ENCODE measurements around the gene TCAF1.
"Not testable (repeated sequence)": the region's sequence is repeated elsewhere in the genome, so short reads cannot be mapped to it uniquely, and the experiment has no call there.

The TCAF1 gene

GRCh38 chr7:143855443-143855842, 46.5 kb downstream of the TCAF1 start:
- not testable (repeated sequence) for DNase-seq (ENCODE audit: low spot score); H2AK5ac ChIP-seq (ENCODE audit: low read depth, low read length); H3K4ac ChIP-seq (ENCODE audit: low read length); H3K36me3 ChIP-seq (replicated peaks in 1 of 2; ENCODE audit: control insufficient read depth in 2 of 2, insufficient read depth in 2 of 2, low read length in 2 of 2); H3K18ac ChIP-seq (ENCODE audit: low read length); H3K4me1 ChIP-seq (ENCODE audit: control insufficient read depth in 2 of 2, insufficient read depth in 1 of 2, low read depth in 1 of 2, low read length in 2 of 2); H4K8ac ChIP-seq (ENCODE audit: low read depth, low read length); H3K9me3 ChIP-seq (replicated peaks in 1 of 2; ENCODE audit: control insufficient read depth in 2 of 2, insufficient read depth in 1 of 2, low read depth in 1 of 2, low read length in 2 of 2); H3K4me3 ChIP-seq (ENCODE audit: low read length in 2 of 2); H3K14ac ChIP-seq (ENCODE audit: low read length); H2BK5ac ChIP-seq (ENCODE audit: low read length); H2AFZ ChIP-seq (ENCODE audit: low read length); H2BK15ac ChIP-seq (ENCODE audit: low read length); H3K23ac ChIP-seq (ENCODE audit: low read depth, low read length, poor library complexity); H3K27me3 ChIP-seq (ENCODE audit: control insufficient read depth in 3 of 3, insufficient read depth in 3 of 3, low read depth in 1 of 3, low read length in 3 of 3); H4K91ac ChIP-seq (ENCODE audit: low read depth, low read length, poor library complexity); H3K9ac ChIP-seq (ENCODE audit: low read depth, low read length, poor library complexity); H3K27ac ChIP-seq (replicated peaks; ENCODE audit: low read length); H3K4me2 ChIP-seq (ENCODE audit: insufficient read depth, low read length, poor library complexity, severe bottlenecking); H3K79me1 ChIP-seq (ENCODE audit: low read depth, low read length); H2BK120ac ChIP-seq (ENCODE audit: low read depth, low read length); H2BK12ac ChIP-seq (ENCODE audit: low read length)
- WGBS, 2 donors (ENCODE audit: extremely low coverage in 2 of 2, insufficient read length in 2 of 2, insufficient replicate concordance in 1 of 2), result no CpG with 5 or more reads among the region's 1 CpG

DNA sequence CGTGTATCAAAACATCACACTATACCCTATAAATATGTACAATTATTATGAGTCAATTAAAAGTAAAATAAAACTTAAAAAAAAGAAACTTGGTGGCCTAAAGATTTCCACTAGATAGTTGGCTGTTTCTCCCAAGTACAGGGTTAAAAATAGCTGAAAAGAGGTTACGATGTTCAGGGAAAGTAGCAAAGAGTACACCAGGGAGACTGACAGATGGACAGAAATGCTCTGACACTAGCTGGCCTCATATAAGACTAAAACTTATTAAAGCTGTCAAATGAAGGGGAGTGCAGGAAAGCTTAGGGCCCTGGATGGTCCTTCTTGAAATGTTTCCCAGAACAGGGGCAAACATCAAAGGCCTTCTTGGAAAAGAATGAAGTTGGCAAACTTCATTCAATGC, 51.3 kb downstream of the TCAF1 start:
- Histone ChIP-seq H2BK12ac (ENCODE audit: low read length) (no peak overlapping the region), H3K79me1 (ENCODE audit: low read depth, low read length) (no peaks in the 10 kb centered on the region), H3K9me3 (replicated peaks in 1 of 2; ENCODE audit: control insufficient read depth in 2 of 2, insufficient read depth in 1 of 2, low read depth in 1 of 2, low read length in 2 of 2) (peaks cover 0 to 3% of the 10 kb centered on the region in 2 donors), H4K8ac (ENCODE audit: low read depth, low read length) (no peak overlapping the region), H3K14ac (ENCODE audit: low read length) (no peak overlapping the region), H3K27me3 (ENCODE audit: control insufficient read depth in 3 of 3, insufficient read depth in 3 of 3, low read depth in 1 of 3, low read length in 3 of 3) (no peaks in the 10 kb centered on the region), H2AFZ (ENCODE audit: low read length) (no peak overlapping the region), H2BK5ac (ENCODE audit: low read length) (no peak overlapping the region), H3K4ac (ENCODE audit: low read length) (no peak overlapping the region), H3K4me2 (ENCODE audit: insufficient read depth, low read length, poor library complexity, severe bottlenecking) (no peak overlapping the region), H2BK15ac (ENCODE audit: low read length) (no peak overlapping the region), H3K23ac (ENCODE audit: low read depth, low read length, poor library complexity) (no peak overlapping the region), H4K91ac (ENCODE audit: low read depth, low read length, poor library complexity) (no peak overlapping the region), H3K27ac (replicated peaks; ENCODE audit: low read length) (no peak overlapping the region), H2BK120ac (ENCODE audit: low read depth, low read length) (no peak overlapping the region), H2AK5ac (ENCODE audit: low read depth, low read length) (no peak overlapping the region), H3K18ac (ENCODE audit: low read length) (no peak overlapping the region), H3K4me1 (ENCODE audit: control insufficient read depth in 2 of 2, insufficient read depth in 1 of 2, low read depth in 1 of 2, low read length in 2 of 2) (no peaks in the 10 kb centered on the region), H3K4me3 (ENCODE audit: low read length in 2 of 2) (no peak overlapping the region), H3K36me3 (replicated peaks in 1 of 2; ENCODE audit: control insufficient read depth in 2 of 2, insufficient read depth in 2 of 2, low read length in 2 of 2) (peaks cover 2 to 19% of the 10 kb centered on the region in 2 donors), H3K9ac (ENCODE audit: low read depth, low read length, poor library complexity) (no peak overlapping the region)
- no peak for DNase-seq (ENCODE audit: low spot score)
- WGBS, 2 donors (ENCODE audit: extremely low coverage in 2 of 2, insufficient read length in 2 of 2, insufficient replicate concordance in 1 of 2), result no CpG with 5 or more reads among the region's 2 CpGs

DNA sequence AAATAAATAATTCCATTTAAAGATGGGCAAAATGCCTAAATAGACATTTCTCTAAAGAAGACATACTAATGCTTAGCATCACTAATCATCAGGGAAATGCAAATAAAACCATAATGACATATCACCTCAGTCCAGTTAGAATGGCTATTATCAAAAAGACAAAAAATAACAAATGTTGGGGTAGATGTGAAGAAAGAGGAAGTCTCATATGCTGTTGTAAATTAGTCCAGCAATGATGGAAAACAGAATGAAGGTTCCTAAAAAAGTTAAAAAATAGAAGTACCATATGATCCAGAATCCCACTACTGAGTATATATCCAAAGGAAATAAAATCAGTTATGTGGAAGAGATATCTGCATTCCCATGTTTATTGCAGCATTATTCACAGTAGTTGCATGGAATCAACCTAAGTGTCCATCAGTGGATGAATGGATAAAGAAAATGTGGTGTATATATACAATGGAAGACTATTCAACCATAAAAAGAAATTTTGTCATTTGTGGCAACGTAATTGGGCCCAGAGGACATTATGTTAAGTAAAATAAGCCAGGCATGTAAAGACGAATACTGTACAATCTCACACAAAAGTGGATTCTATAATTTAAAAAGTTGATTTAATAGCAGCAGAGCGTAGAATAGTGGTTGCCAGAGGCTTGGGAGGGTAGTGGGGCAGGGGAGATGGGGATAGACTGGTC, 52.0 kb downstream of the TCAF1 start:
- DNase-seq (ENCODE audit: low spot score), result no peak
- Histone ChIP-seq H3K14ac (ENCODE audit: low read length) (no peak overlapping the region), H2BK15ac (ENCODE audit: low read length) (no peak overlapping the region), H3K9ac (ENCODE audit: low read depth, low read length, poor library complexity) (no peak overlapping the region), H2BK120ac (ENCODE audit: low read depth, low read length) (no peak overlapping the region), H3K4me1 (ENCODE audit: control insufficient read depth in 2 of 2, insufficient read depth in 1 of 2, low read depth in 1 of 2, low read length in 2 of 2) (no peaks in the 10 kb centered on the region), H3K36me3 (replicated peaks in 1 of 2; ENCODE audit: control insufficient read depth in 2 of 2, insufficient read depth in 2 of 2, low read length in 2 of 2) (peaks cover 2 to 19% of the 10 kb centered on the region in 2 donors), H4K91ac (ENCODE audit: low read depth, low read length, poor library complexity) (no peak overlapping the region), H3K4ac (ENCODE audit: low read length) (no peak overlapping the region), H2BK5ac (ENCODE audit: low read length) (no peak overlapping the region), H3K27me3 (ENCODE audit: control insufficient read depth in 3 of 3, insufficient read depth in 3 of 3, low read depth in 1 of 3, low read length in 3 of 3) (no peaks in the 10 kb centered on the region), H3K18ac (ENCODE audit: low read length) (no peak overlapping the region), H3K4me2 (ENCODE audit: insufficient read depth, low read length, poor library complexity, severe bottlenecking) (no peak overlapping the region), H3K23ac (ENCODE audit: low read depth, low read length, poor library complexity) (no peak overlapping the region), H2BK12ac (ENCODE audit: low read length) (no peak overlapping the region), H3K79me1 (ENCODE audit: low read depth, low read length) (no peaks in the 10 kb centered on the region), H3K27ac (replicated peaks; ENCODE audit: low read length) (no peak overlapping the region), H2AK5ac (ENCODE audit: low read depth, low read length) (no peak overlapping the region), H2AFZ (ENCODE audit: low read length) (no peak overlapping the region), H4K8ac (ENCODE audit: low read depth, low read length) (no peak overlapping the region), H3K9me3 (replicated peaks in 1 of 2; ENCODE audit: control insufficient read depth in 2 of 2, insufficient read depth in 1 of 2, low read depth in 1 of 2, low read length in 2 of 2) (peaks cover 0 to 3% of the 10 kb centered on the region in 2 donors), H3K4me3 (ENCODE audit: low read length in 2 of 2) (no peak overlapping the region)
- no CpG with 5 or more reads among the region's 3 CpGs for WGBS, 2 donors (ENCODE audit: extremely low coverage in 2 of 2, insufficient read length in 2 of 2, insufficient replicate concordance in 1 of 2)

- H3K9me3 ChIP-seq (replicated peaks in 1 of 2; ENCODE audit: control insufficient read depth in 2 of 2, insufficient read depth in 1 of 2, low read depth in 1 of 2, low read length in 2 of 2), result peaks cover 0 to 3% of the 10 kb centered on the region in 2 donors
- H2BK120ac ChIP-seq (ENCODE audit: low read depth, low read length), result no peak overlapping the region
- H3K27me3 ChIP-seq (ENCODE audit: control insufficient read depth in 3 of 3, insufficient read depth in 3 of 3, low read depth in 1 of 3, low read length in 3 of 3), result no peaks in the 10 kb centered on the region
- H3K9ac ChIP-seq (ENCODE audit: low read depth, low read length, poor library complexity), result no peak overlapping the region
- no peak overlapping the region for H2BK5ac ChIP-seq (ENCODE audit: low read length)
- H3K14ac ChIP-seq (ENCODE audit: low read length), result no peak overlapping the region
- no peak overlapping the region for H3K4me3 ChIP-seq (ENCODE audit: low read length in 2 of 2)
- no peak overlapping the region for H4K8ac ChIP-seq (ENCODE audit: low read depth, low read length)
- H2BK15ac ChIP-seq (ENCODE audit: low read length), result no peak overlapping the region
- peaks cover 2 to 19% of the 10 kb centered on the region in 2 donors for H3K36me3 ChIP-seq (replicated peaks in 1 of 2; ENCODE audit: control insufficient read depth in 2 of 2, insufficient read depth in 2 of 2, low read length in 2 of 2)
- H3K27ac ChIP-seq (replicated peaks; ENCODE audit: low read length), result no peak overlapping the region
- H2BK12ac ChIP-seq (ENCODE audit: low read length), result no peak overlapping the region
- no peaks in the 10 kb centered on the region for H3K4me1 ChIP-seq (ENCODE audit: control insufficient read depth in 2 of 2, insufficient read depth in 1 of 2, low read depth in 1 of 2, low read length in 2 of 2)
- no peak overlapping the region for H3K23ac ChIP-seq (ENCODE audit: low read depth, low read length, poor library complexity)
- H3K18ac ChIP-seq (ENCODE audit: low read length), result no peak overlapping the region
- H4K91ac ChIP-seq (ENCODE audit: low read depth, low read length, poor library complexity), result no peak overlapping the region
- H3K4ac ChIP-seq (ENCODE audit: low read length), result no peak overlapping the region
- no peak overlapping the region for H3K4me2 ChIP-seq (ENCODE audit: insufficient read depth, low read length, poor library complexity, severe bottlenecking)
- H3K79me1 ChIP-seq (ENCODE audit: low read depth, low read length), result no peaks in the 10 kb centered on the region
- no peak overlapping the region for H2AFZ ChIP-seq (ENCODE audit: low read length)
- no peak for DNase-seq (ENCODE audit: low spot score)
- H2AK5ac ChIP-seq (ENCODE audit: low read depth, low read length), result no peak overlapping the region
Observed at GRCh38 chr7:143848192-143848591, 53.8 kb downstream of the TCAF1 start.

All from neuronal stem cell (in vitro differentiated cells).